GM12878 (cell line): ENCODE results near the gene KHK. TPM values are rescaled to one million over a fixed set of nuclear protein-coding genes. Genes with fewer than 3 reads are reported as not detected.

Experiments used
- CEBPB ChIP-seq, 2 experiments: fragments of 150-350 bp in 1 of 2; IDR thresholded peaks; 2 replicates each; pipeline ENCODE4 v1.6.1; 2012 to 2014; ENCODE audit warnings: low read depth in 2 of 2, low read length in 2 of 2, borderline replicate concordance in 1 of 2, inconsistent platforms in 1 of 2
- CHD2 ChIP-seq: IDR thresholded peaks from 2 replicates; pipeline ENCODE4 v1.6.1; 2011; ENCODE audit warnings: low read depth, low read length, improper control_type of control experiment, borderline replicate concordance
- CREB1 ChIP-seq: IDR thresholded peaks from 2 replicates; pipeline ENCODE4 v1.6.1; 2012; ENCODE audit warnings: low read depth, mild to moderate bottlenecking, inconsistent platforms
- DPF2 ChIP-seq: fragments of 450-650 bp; IDR thresholded peaks from 2 replicates; pipeline ENCODE4 v1.6.1; 2017; ENCODE audit warnings: mild to moderate bottlenecking
- EGR1 ChIP-seq, 2 experiments: IDR thresholded peaks; 1 replicate in 1 of 2; 2 replicates in 1 of 2; pipeline ENCODE4 v1.6.1; 2011 to 2012; ENCODE audit warnings: low read depth in 2 of 2, low read length in 2 of 2, borderline replicate concordance in 1 of 2, mild to moderate bottlenecking in 1 of 2, moderate library complexity in 1 of 2
- ELK1 ChIP-seq: IDR thresholded peaks from 2 replicates; pipeline ENCODE4 v1.6.1; 2012; ENCODE audit warnings: low read depth, low read length, improper control_type of control experiment
- HDAC2 ChIP-seq: fragments of 200-600 bp; sonication (generic); IDR thresholded peaks from 2 replicates; pipeline ENCODE4 v1.6.1; 2017
- IRF4 ChIP-seq: IDR thresholded peaks from 2 replicates; pipeline ENCODE4 v1.6.1; 2011; ENCODE audit warnings: low read depth, low read length
- IRF5 ChIP-seq: fragments of 450-650 bp; IDR thresholded peaks from 2 replicates; pipeline ENCODE4 v1.6.1; 2017; ENCODE audit warnings: borderline replicate concordance
- JUNB ChIP-seq: IDR thresholded peaks from 2 replicates; pipeline ENCODE4 v1.6.1; 2016; ENCODE audit warnings: antibody characterized with exemption, mild to moderate bottlenecking
- MAX ChIP-seq: IDR thresholded peaks from 2 replicates; pipeline ENCODE4 v1.6.1; 2012; ENCODE audit warnings: low read depth, low read length, improper control_type of control experiment
- MLLT1 ChIP-seq: fragments of 450-650 bp; IDR thresholded peaks from 2 replicates; pipeline ENCODE4 v1.6.1; 2016; ENCODE audit warnings: mild to moderate bottlenecking
- NR2F1 ChIP-seq: fragments of 450-650 bp; conservative IDR thresholded peaks from 2 replicates; pipeline ENCODE4 v1.6.1; 2017; ENCODE audit warnings: mild to moderate bottlenecking
- NRF1 ChIP-seq: conservative IDR thresholded peaks from 2 replicates; pipeline ENCODE4 v1.6.1; 2011; ENCODE audit warnings: mild to moderate bottlenecking, low read depth, low read length, improper control_type of control experiment
- PKNOX1 ChIP-seq: fragments of 450-650 bp; IDR thresholded peaks from 2 replicates; pipeline ENCODE4 v1.6.1; 2016; ENCODE audit warnings: mild to moderate bottlenecking
- POLR2A ChIP-seq: IDR thresholded peaks from 2 replicates; pipeline ENCODE4 v1.6.1; 2011; ENCODE audit warnings: low read depth, mild to moderate bottlenecking, low read length
- RB1 ChIP-seq: fragments of 450-650 bp; formaldehyde crosslinking; IDR thresholded peaks from 2 replicates; pipeline ENCODE4 v1.6.1; 2017; ENCODE audit warnings: mild to moderate bottlenecking, borderline replicate concordance
- SP1 ChIP-seq: IDR thresholded peaks from one replicate; pipeline ENCODE4 v1.6.1; 2011; ENCODE audit warnings: low read depth, low read length
- TAF1 ChIP-seq: IDR thresholded peaks from 2 replicates; pipeline ENCODE4 v1.6.1; 2011; ENCODE audit warnings: mild to moderate bottlenecking, low read depth, low read length, borderline replicate concordance
- TBL1XR1 ChIP-seq: IDR thresholded peaks from 2 replicates; pipeline ENCODE4 v1.6.1; 2012; ENCODE audit warnings: low read depth, low read length, improper control_type of control experiment
- ZBED1 ChIP-seq: IDR thresholded peaks from 2 replicates; pipeline ENCODE4 v1.6.1; 2016; ENCODE audit warnings: borderline replicate concordance
- ZNF592 ChIP-seq: fragments of 450-650 bp; IDR thresholded peaks from 2 replicates; pipeline ENCODE4 v1.6.1; 2017; ENCODE audit warnings: mild to moderate bottlenecking, moderate library complexity
- ZNF622 ChIP-seq: fragments of 450-650 bp; IDR thresholded peaks from 2 replicates; pipeline ENCODE4 v1.6.1; 2017; ENCODE audit warnings: mild to moderate bottlenecking, inconsistent platforms
- polyA plus RNA-seq, 11 experiments: library from polyadenylated mRNA; depleted of rRNA in 4 of 11; unstranded in 6 of 11; stranded (reverse) in 5 of 11; fragments of >200 nt; fragmentation: Nextera tagmentation in 4 of 11; fragmentation: Illumina TruSeq in 1 of 11; extraction: Ambion mirVana in 4 of 11; extraction: Trizol in 1 of 11; gene quantifications; 1 replicate in 1 of 11; 2 replicates in 10 of 11; pipeline versions ENCODE4 v1.2.1 to v1.2.3, GENCODE V29; 2011 to 2016; ENCODE audit warnings: inconsistent platforms in 2 of 11, missing spikeins in 2 of 11, low read depth in 1 of 11
- total RNA-seq, 4 experiments: library from RNA; depleted of rRNA in 3 of 4; stranded (reverse); fragments of >200 nt in 3 of 4; fragmentation: Illumina TruSeq in 1 of 4; extraction: Trizol in 1 of 4; gene quantifications; 2 replicates each; pipeline versions ENCODE4 v1.2.1 to v1.2.3, GENCODE V29; 2013 to 2021

The KHK gene
- total and polyA plus RNA-seq, 10 of the 15 experiments (the other 5 are each of a cell fraction or from before 2014, with no cell fraction given): 0.31 to 11.8 (median 3.9) TPM

- TF ChIP-seq ZNF592 (peak; percentile 80), PKNOX1 (no peak), TBL1XR1 (no peak), NR2F1 (no peak), ELK1 (no peak), IRF5 (no peak), MLLT1 (no peak), CREB1 (peak; percentile 84), JUNB (no peak), ZNF622 (no peak; the same call in 1 of the 2 replicates), ZBED1 (no peak), TAF1 (peak; percentile 43; the same call in 1 of the 2 replicates), MAX (peak; percentile 95), CEBPB (IDR thresholded peaks at IDR 0.05; ENCODE audit: borderline replicate concordance in 1 of 2, low read depth in 2 of 2, low read length in 2 of 2) (no peak), RB1 (peak; percentile 97; the same call in 1 of the 2 replicates), CHD2 (no peak), DPF2 (peak; percentile 19; the same call in 1 of the 2 replicates), IRF4 (0 out of 2 replicates have a peak, but pooled peaks have one; percentile 22), HDAC2 (no peak), SP1 (peak; percentile 65), NRF1 (no peak), EGR1 (IDR thresholded peaks at IDR 0.05; ENCODE audit: borderline replicate concordance in 1 of 2, low read depth in 2 of 2, low read length in 2 of 2) (peak in 1 of 2 experiments; percentile 58; a peak in 1 of 3 replicates), POLR2A (peak; percentile 80)
Observed at GRCh38 chr2:27086090-27086723, 365 bp upstream of the KHK start (continued).
